Measurements from ENCODE around the gene PLCL1. TPM values are rescaled to one million over a fixed set of nuclear protein-coding genes. Genes with fewer than 3 reads are reported as not detected.

PLCL1 gene
- total RNA-seq, 3 donors from 2014 or later: 6.6 to 11.3 (median 11.1) TPM

DNA sequence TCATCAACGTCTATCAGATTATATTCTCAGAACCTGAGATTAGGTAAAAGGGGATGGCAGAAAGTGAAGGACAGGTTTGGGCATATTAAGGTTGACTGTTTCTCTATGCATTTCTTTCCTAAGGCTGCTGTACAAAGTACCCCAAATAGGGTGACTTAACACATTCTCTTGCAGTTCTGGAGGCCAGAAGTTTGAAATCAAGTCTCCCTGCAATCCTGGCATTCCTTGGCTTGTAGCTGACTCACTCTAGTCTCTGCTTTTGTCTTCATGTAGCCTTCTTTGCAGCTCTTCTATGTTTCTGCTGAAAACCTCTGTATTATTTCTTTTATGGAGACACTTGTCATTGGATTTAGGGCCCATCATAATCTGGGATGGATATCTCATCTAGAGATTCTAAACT, 364.3 kb downstream of the PLCL1 start:
- Histone ChIP-seq H3K27ac (no peak overlapping the region), H3K27me3 (no peaks in the 10 kb centered on the region), H3K4me1 (no peaks in the 10 kb centered on the region), H3K9me3 (no peaks in the 10 kb centered on the region), H3K4me3 (no peak overlapping the region), H3K36me3 (no peaks in the 10 kb centered on the region)
- TF ChIP-seq POLR2A (IDR thresholded peaks at IDR 0.05) (no peak), POLR2AphosphoS5 (IDR thresholded peaks at IDR 0.05) (no peak)
- TF ChIP-seq, protein P1, sequence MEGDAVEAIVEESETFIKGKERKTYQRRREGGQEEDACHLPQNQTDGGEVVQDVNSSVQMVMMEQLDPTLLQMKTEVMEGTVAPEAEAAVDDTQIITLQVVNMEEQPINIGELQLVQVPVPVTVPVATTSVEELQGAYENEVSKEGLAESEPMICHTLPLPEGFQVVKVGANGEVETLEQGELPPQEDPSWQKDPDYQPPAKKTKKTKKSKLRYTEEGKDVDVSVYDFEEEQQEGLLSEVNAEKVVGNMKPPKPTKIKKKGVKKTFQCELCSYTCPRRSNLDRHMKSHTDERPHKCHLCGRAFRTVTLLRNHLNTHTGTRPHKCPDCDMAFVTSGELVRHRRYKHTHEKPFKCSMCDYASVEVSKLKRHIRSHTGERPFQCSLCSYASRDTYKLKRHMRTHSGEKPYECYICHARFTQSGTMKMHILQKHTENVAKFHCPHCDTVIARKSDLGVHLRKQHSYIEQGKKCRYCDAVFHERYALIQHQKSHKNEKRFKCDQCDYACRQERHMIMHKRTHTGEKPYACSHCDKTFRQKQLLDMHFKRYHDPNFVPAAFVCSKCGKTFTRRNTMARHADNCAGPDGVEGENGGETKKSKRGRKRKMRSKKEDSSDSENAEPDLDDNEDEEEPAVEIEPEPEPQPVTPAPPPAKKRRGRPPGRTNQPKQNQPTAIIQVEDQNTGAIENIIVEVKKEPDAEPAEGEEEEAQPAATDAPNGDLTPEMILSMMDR (IDR thresholded peaks at IDR 0.05): no peak
- intact Hi-C loops (cut with DNase I; ENCODE audit: low total_unique reads): no loop called here
- DNase-seq (ENCODE audit: low spot score in 2 of 2): no peak

DNA sequence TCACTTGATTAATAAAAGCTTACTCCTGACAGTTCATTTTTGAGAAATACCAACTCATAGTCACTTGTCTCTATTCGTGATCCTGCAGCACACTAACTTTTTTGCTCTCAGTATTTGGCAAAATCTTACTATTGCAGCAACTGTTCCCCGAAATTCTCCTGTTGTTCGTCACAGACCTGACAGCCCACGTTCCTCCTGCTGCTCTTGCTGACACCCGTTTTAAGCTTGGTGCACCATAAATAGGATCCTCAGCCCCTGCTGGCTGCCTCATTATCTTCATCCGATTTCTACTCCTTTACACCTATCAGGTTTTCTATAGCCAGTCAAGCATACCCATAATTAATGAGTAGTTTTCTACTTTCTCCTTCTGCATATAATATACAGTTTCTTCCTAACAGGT, 368.8 kb downstream of the PLCL1 start:
- H3K4me1 ChIP-seq: no peaks in the 10 kb centered on the region
- no peak overlapping the region for H3K4me3 ChIP-seq
- intact Hi-C loops (cut with DNase I; ENCODE audit: low total_unique reads): no loop called here
- no peaks in the 10 kb centered on the region for H3K36me3 ChIP-seq
- peaks cover 0 to 6% of the 10 kb centered on the region in 2 donors for H3K9me3 ChIP-seq
- H3K27me3 ChIP-seq: no peaks in the 10 kb centered on the region
- no peak for DNase-seq (ENCODE audit: low spot score in 2 of 2)
- no peak overlapping the region for H3K27ac ChIP-seq
- TF ChIP-seq, protein P1 (IDR thresholded peaks at IDR 0.05): no peak
- TF ChIP-seq POLR2AphosphoS5 (IDR thresholded peaks at IDR 0.05) (no peak), POLR2A (IDR thresholded peaks at IDR 0.05) (no peak)

DNA sequence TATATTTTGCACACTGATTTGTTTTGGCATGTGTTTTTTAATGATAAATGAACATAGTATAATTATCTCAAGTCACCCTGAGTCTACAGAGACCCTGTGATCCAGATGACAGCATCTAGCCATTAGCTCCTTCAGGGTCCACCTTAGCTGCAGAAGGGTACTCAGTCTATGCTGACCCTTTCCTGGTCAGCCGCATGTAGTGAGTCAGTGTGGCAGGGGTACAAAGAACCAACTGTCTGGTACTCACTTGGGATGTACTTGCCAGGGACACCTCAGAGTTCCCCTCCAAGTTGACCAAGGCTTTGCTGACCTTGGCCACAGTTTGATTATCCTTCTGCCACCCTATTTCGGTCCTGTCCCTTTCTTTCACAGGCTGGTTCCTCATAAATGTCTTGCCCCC, 369.5 kb downstream of the PLCL1 start:
- Histone ChIP-seq H3K27ac (no peak overlapping the region), H3K4me3 (no peak overlapping the region), H3K4me1 (no peaks in the 10 kb centered on the region), H3K27me3 (no peaks in the 10 kb centered on the region), H3K36me3 (no peaks in the 10 kb centered on the region), H3K9me3 (peaks cover 0 to 6% of the 10 kb centered on the region in 2 donors)
- TF ChIP-seq, protein P1 (IDR thresholded peaks at IDR 0.05): no peak
- TF ChIP-seq POLR2A (IDR thresholded peaks at IDR 0.05) (no peak), POLR2AphosphoS5 (IDR thresholded peaks at IDR 0.05) (no peak)
- DNase-seq (ENCODE audit: low spot score in 2 of 2): no peak
- intact Hi-C loops (cut with DNase I; ENCODE audit: low total_unique reads): no loop called here

DNA sequence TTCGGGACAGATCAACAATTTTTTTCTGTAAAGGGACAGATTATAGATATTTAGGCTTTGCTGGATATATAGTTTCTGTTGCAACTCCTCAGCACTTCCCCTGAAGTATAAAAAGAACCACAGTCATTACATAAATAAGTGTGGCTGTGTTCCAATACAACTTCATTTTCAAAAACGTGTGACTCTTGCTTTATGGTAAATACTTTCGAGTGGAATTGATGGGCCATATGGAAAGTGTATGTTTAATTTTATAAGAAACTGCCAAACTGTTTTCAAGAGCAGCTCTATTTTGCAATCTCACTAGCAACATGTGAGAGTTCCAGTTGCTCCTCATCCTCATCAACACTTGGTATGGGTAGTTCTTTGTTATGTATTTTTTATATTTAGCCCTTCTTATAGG, 370.9 kb downstream of the PLCL1 start:
- H3K4me1 ChIP-seq: no peaks in the 10 kb centered on the region
- no peak overlapping the region for H3K4me3 ChIP-seq
- H3K36me3 ChIP-seq: no peaks in the 10 kb centered on the region
- peaks cover 0 to 6% of the 10 kb centered on the region in 2 donors for H3K9me3 ChIP-seq
- intact Hi-C loops (cut with DNase I; ENCODE audit: low total_unique reads): loop anchor here (5.0 kb wide), 1 partner anchor 872 kb away; no protein-coding TSS in a partner anchor
- no peaks in the 10 kb centered on the region for H3K27me3 ChIP-seq
- H3K27ac ChIP-seq: no peak overlapping the region
- no peak for TF ChIP-seq POLR2A (IDR thresholded peaks at IDR 0.05)
- TF ChIP-seq, protein P1 (IDR thresholded peaks at IDR 0.05): no peak
- DNase-seq (ENCODE audit: low spot score in 2 of 2): no peak

DNA sequence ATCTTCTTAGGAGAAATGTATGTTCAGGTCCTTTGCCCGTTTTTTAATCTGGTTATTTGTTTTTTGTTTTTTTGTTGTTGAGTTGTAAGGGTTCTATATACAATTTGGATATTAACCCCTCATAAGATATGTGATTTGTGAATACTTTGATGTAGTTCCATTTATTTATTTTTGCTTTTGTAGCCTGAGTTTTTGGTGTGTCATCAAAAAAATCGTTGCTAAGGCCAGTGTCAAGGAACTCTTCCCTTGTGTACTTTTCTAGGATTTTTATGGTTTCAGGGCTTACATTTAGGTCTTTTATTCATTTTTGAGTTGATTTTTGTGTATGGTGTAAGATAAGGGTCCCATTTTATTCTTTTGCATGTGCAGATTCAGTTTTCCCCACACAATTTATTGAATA, 372.6 kb downstream of the PLCL1 start:
- intact Hi-C loops (cut with DNase I; ENCODE audit: low total_unique reads): loop anchor here (5.0 kb wide), 1 partner anchor 870 kb away; no protein-coding TSS in a partner anchor
- TF ChIP-seq POLR2A (IDR thresholded peaks at IDR 0.05) (no peak), POLR2AphosphoS5 (IDR thresholded peaks at IDR 0.05) (no peak)
- TF ChIP-seq, protein P1 (IDR thresholded peaks at IDR 0.05): no peak
- Histone ChIP-seq H3K4me1 (no peaks in the 10 kb centered on the region), H3K27ac (no peak overlapping the region), H3K9me3 (peaks cover 0 to 6% of the 10 kb centered on the region in 2 donors), H3K27me3 (no peaks in the 10 kb centered on the region), H3K36me3 (no peaks in the 10 kb centered on the region), H3K4me3 (no peak overlapping the region)
- no peak for DNase-seq (ENCODE audit: low spot score in 2 of 2)

All from breast epithelium (tissue), 4 donors.